ENCODE results near the gene RABAC1. TPM values are rescaled to one million over a fixed set of nuclear protein-coding genes. Genes with fewer than 3 reads are reported as not detected.

Gene RABAC1
- total RNA-seq, 1 experiment from 2014 or later: 69.1 TPM

GRCh38 chr19:41913538-41914423, 45.3 kb downstream of the RABAC1 start:
- ChIA-PET POLR2A (no interaction called here), CTCF (no interaction called here)
- Histone ChIP-seq H3K9me3 (ENCODE audit: control insufficient read depth, insufficient read depth, low read depth, low read length) (no peaks in the 10 kb centered on the region), H3K4me1 (ENCODE audit: control insufficient read depth, insufficient read depth, low read length) (no peaks in the 10 kb centered on the region), H3K27ac (ENCODE audit: low read length) (no peak overlapping the region), H3K36me3 (ENCODE audit: control insufficient read depth, insufficient read depth, low read length) (no peaks in the 10 kb centered on the region), H3K27me3 (ENCODE audit: control insufficient read depth, insufficient read depth, low read length) (no peaks in the 10 kb centered on the region; the same call in 1 of the 2 replicates), H3K4me3 (ENCODE audit: low read depth in 2 of 2, low read length in 2 of 2) (no peak overlapping the region)
- ATAC-seq: no peak
- in situ Hi-C loops (cut with HindIII; ENCODE audit: low pct_unique_long_range_greater_than_20kb, low sequenced_read_pairs) (no loop called here), intact Hi-C loops (cut with micrococcal nuclease; ENCODE audit: unreplicated experiment) (no loop called here)
- no TSS peak for BruUV-seq (replicated peaks)
- TF ChIP-seq REST (IDR thresholded peaks at IDR 0.05; ENCODE audit: insufficient read depth in 1 of 2, low read depth in 2 of 2, low read length in 1 of 2) (no peak), CTCF (IDR thresholded peaks at IDR 0.05) (no peak), SIN3A (IDR thresholded peaks at IDR 0.05; ENCODE audit: borderline replicate concordance, insufficient read depth, low read depth, low read length) (no peak), POLR2AphosphoS5 (IDR thresholded peaks at IDR 0.05; ENCODE audit: low read depth, low read length) (no peak), TCF7L2 (IDR thresholded peaks at IDR 0.05; ENCODE audit: low read depth, low read length) (no peak)
- no peak for DNase-seq (ENCODE audit: low read depth, low spot score)

GRCh38 chr19:41912899-41913537, 46.1 kb downstream of the RABAC1 start:
- intact Hi-C loops (cut with micrococcal nuclease; ENCODE audit: unreplicated experiment) (no loop called here), in situ Hi-C loops (cut with HindIII; ENCODE audit: low pct_unique_long_range_greater_than_20kb, low sequenced_read_pairs) (no loop called here)
- BruUV-seq (replicated peaks): no TSS peak
- CTCF ChIA-PET: no interaction called here
- H3K4me1 ChIP-seq (ENCODE audit: control insufficient read depth, insufficient read depth, low read length): no peaks in the 10 kb centered on the region
- no peaks in the 10 kb centered on the region for H3K9me3 ChIP-seq (ENCODE audit: control insufficient read depth, insufficient read depth, low read depth, low read length)
- no peak overlapping the region for H3K4me3 ChIP-seq (ENCODE audit: low read depth in 2 of 2, low read length in 2 of 2)
- peak; percentile 54 for ATAC-seq
- H3K27ac ChIP-seq (ENCODE audit: low read length): no peak overlapping the region
- no peaks in the 10 kb centered on the region for H3K36me3 ChIP-seq (ENCODE audit: control insufficient read depth, insufficient read depth, low read length)
- POLR2A ChIA-PET: no interaction called here
- TF ChIP-seq REST (IDR thresholded peaks at IDR 0.05; ENCODE audit: insufficient read depth in 1 of 2, low read depth in 2 of 2, low read length in 1 of 2) (no peak), CTCF (IDR thresholded peaks at IDR 0.05) (no peak), SIN3A (IDR thresholded peaks at IDR 0.05; ENCODE audit: borderline replicate concordance, insufficient read depth, low read depth, low read length) (no peak), TCF7L2 (IDR thresholded peaks at IDR 0.05; ENCODE audit: low read depth, low read length) (no peak), POLR2AphosphoS5 (IDR thresholded peaks at IDR 0.05; ENCODE audit: low read depth, low read length) (no peak)
- DNase-seq (ENCODE audit: low read depth, low spot score): no peak
- H3K27me3 ChIP-seq (ENCODE audit: control insufficient read depth, insufficient read depth, low read length): no peaks in the 10 kb centered on the region; the same call in 1 of the 2 replicates
